ENCODE results near the gene EIF2S3B.

DNA sequence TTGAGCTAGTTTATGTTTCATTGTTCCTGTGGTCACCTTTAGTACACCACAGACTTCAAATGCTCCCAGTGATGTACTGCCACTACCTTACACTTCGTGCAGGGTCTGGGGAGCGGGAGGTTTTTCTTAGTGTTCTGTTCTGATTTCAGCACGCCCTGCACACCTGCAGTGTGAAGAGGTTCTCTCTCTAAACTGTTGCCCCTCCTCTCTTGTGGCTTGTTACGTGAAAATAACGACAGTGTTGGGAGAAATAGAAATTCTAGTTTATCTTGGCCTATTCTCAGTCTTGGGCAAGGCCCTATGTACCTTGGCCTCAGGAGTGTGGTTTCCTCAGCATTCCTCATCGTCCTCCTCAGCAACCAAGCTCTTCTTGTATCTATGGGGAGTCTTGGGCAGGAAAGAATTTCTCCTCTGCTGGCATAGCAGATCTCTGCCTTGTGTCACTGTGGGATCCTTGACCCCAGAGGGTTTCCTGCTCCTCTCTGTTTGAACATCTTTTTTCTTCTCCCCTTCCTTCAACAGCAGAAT, 48.6 kb downstream of the EIF2S3B start:
- TF ChIP-seq GATA2 (IDR thresholded peaks at IDR 0.05; ENCODE audit: low read depth, low read length) = no peak
- TF ChIP-seq GATA3 (IDR thresholded peaks at IDR 0.05; ENCODE audit: low read depth, low read length) = no peak
